A549 (cell line): Measurements from ENCODE around the gene RBP3. TPM values are rescaled to one million over a fixed set of nuclear protein-coding genes. Genes with fewer than 3 reads are reported as not detected.

Source experiments
- ATAC-seq, 2 experiments: fragments of 200-7000 bp in 1 of 2; fragments of >200 bp in 1 of 2; cut with Nextera tagmentation in 1 of 2; cut with Tn5 transposase in 1 of 2; 3 replicates each; pipeline versions ENCODE4 v1.8.0 to v1.9.1; 2018 to 2020; ENCODE audit warnings: mild to moderate bottlenecking in 1 of 2, moderate library complexity in 1 of 2
- CTCF ChIA-PET: fragments of 300-600 bp; sonication (Branson Sonifier 250); formaldehyde crosslinking; extraction: SDS; loops from one replicate; lab custom pipeline; 2021; ENCODE audit warnings: antibody characterized with exemption, inconsistent platforms; lab: Yijun Ruan, JAX
- POLR2A ChIA-PET: fragments of 350-600 bp; formaldehyde crosslinking; extraction: SDS; loops from one replicate; lab custom pipeline; 2021; ENCODE audit warnings: antibody characterized with exemption, inconsistent platforms; lab: Yijun Ruan, JAX
- DNase-seq, 2 experiments: peaks; one replicate each; pipeline versions ENCODE4 v3.0.0 to v3.0.0-alpha.2; 2011 to 2016; ENCODE audit warnings: low read depth in 1 of 2, low spot score in 1 of 2
- FAIRE-seq: peaks from 2 replicates; lab custom pipeline; 2011; peaks lifted over from hg19 to GRCh38; lab: Jason Lieb, UNC
- H3K27ac ChIP-seq, 2 experiments: fragments of >200 bp; sonication (Bioruptor Twin); formaldehyde crosslinking; 3 replicates each; pipeline ENCODE4 v1.5.1; 2016 to 2017
- H3K4me1 ChIP-seq: fragments of >200 bp; sonication (Bioruptor Twin); formaldehyde crosslinking; 3 replicates; pipeline ENCODE4 v1.6.1; 2016
- H3K4me2 ChIP-seq: fragments of >200 bp; sonication (Bioruptor Twin); formaldehyde crosslinking; 3 replicates; pipeline ENCODE4 v1.6.1; 2016
- H3K4me3 ChIP-seq: fragments of >200 bp; sonication (Bioruptor Twin); formaldehyde crosslinking; 3 replicates; pipeline ENCODE4 v1.5.1; 2016
- H3K9me3 ChIP-seq: fragments of >200 bp; sonication (Bioruptor Twin); formaldehyde crosslinking; 3 replicates; pipeline ENCODE4 v1.6.1; 2016
- BCL3 ChIP-seq: fragments of >200 bp; sonication (Bioruptor Twin); formaldehyde crosslinking; IDR thresholded peaks from 3 replicates; pipeline ENCODE4 v1.6.1; 2016
- CTCF ChIP-seq: fragments of >200 bp; sonication (Bioruptor Twin); formaldehyde crosslinking; IDR thresholded peaks from 3 replicates; pipeline ENCODE4 v1.5.1; 2016
- E2F6 ChIP-seq: IDR thresholded peaks from 2 replicates; pipeline ENCODE4 v1.6.1; 2012; ENCODE audit warnings: low read depth, borderline replicate concordance
- EHMT2 ChIP-seq: fragments of 200-600 bp; sonication (generic); IDR thresholded peaks from 2 replicates; pipeline ENCODE4 v1.6.1; 2016; ENCODE audit warnings: antibody characterized with exemption, low read depth, mild to moderate bottlenecking, moderate library complexity
- GATA3 ChIP-seq: IDR thresholded peaks from 2 replicates; pipeline ENCODE4 v1.6.1; 2012; ENCODE audit warnings: borderline replicate concordance
- HDAC2 ChIP-seq: fragments of 200-600 bp; sonication (generic); IDR thresholded peaks from 2 replicates; pipeline ENCODE4 v1.6.1; 2016
- HOXA7 ChIP-seq: fragments of 250-450 bp; sonication (Bioruptor Pico); IDR thresholded peaks from 2 replicates; pipeline ENCODE4 v1.5.0; 2020; ENCODE audit warnings: mild to moderate bottlenecking, moderate library complexity
- HOXB5 ChIP-seq: fragments of 250-450 bp; sonication (Bioruptor Pico); IDR thresholded peaks from 2 replicates; pipeline ENCODE4 v1.5.0; 2020; ENCODE audit warnings: mild to moderate bottlenecking, moderate library complexity
- KDM1A ChIP-seq: fragments of 200-600 bp; sonication (generic); IDR thresholded peaks from 2 replicates; pipeline ENCODE4 v1.6.1; 2016; ENCODE audit warnings: low read depth, mild to moderate bottlenecking
- MAFK ChIP-seq: fragments of 450-650 bp; IDR thresholded peaks from 2 replicates; pipeline ENCODE4 v1.6.1; 2014; ENCODE audit not compliant: partially characterized antibody
- NR3C1 ChIP-seq: fragments of >200 bp; sonication (Bioruptor Twin); formaldehyde crosslinking; IDR thresholded peaks from 3 replicates; pipeline ENCODE4 v1.6.1; 2017
- PHF8 ChIP-seq: fragments of 200-600 bp; sonication (generic); IDR thresholded peaks from 2 replicates; pipeline ENCODE4 v1.6.1; 2016; ENCODE audit warnings: low read depth, mild to moderate bottlenecking, antibody characterized with exemption, moderate library complexity, borderline replicate concordance
- POLR2A ChIP-seq: IDR thresholded peaks from 2 replicates; pipeline ENCODE4 v1.6.1; 2012; ENCODE audit warnings: mild to moderate bottlenecking, low read length
- REST ChIP-seq: fragments of 200-600 bp; sonication (generic); IDR thresholded peaks from 2 replicates; pipeline ENCODE4 v1.6.1; 2016; ENCODE audit warnings: antibody characterized with exemption, mild to moderate bottlenecking, moderate library complexity
- SMC3 ChIP-seq: fragments of >200 bp; sonication (Bioruptor Twin); formaldehyde crosslinking; IDR thresholded peaks from 3 replicates; pipeline ENCODE4 v1.6.1; 2018; ENCODE audit warnings: inconsistent platforms
- TP53 ChIP-seq: fragments of 250-450 bp; sonication (Bioruptor Pico); IDR thresholded peaks from 2 replicates; pipeline ENCODE4 v1.5.0; 2021; ENCODE audit warnings: mild to moderate bottlenecking, moderate library complexity
- USF2 ChIP-seq: fragments of 450-650 bp; IDR thresholded peaks from 2 replicates; pipeline ENCODE4 v1.6.1; 2014; ENCODE audit warnings: antibody characterized with exemption
- ZFP36 ChIP-seq: fragments of 450-650 bp; IDR thresholded peaks from 2 replicates; pipeline ENCODE4 v1.6.1; 2014; ENCODE audit warnings: borderline replicate concordance; ENCODE audit not compliant: partially characterized antibody
- ZSCAN20 ChIP-seq: fragments of 250-450 bp; sonication (Bioruptor Pico); IDR thresholded peaks from 2 replicates; pipeline ENCODE4 v1.8.0; 2022; ENCODE audit warnings: mild to moderate bottlenecking, moderate library complexity
- WGBS: methylation state at CpG from one replicate; pipeline ENCODE4 v1.1.6; 2017; ENCODE audit errors: missing lambda C conversion rate; 5-methylcytosine and 5-hydroxymethylcytosine counted together
- polyA plus RNA-seq, 4 experiments: library from polyadenylated mRNA; depleted of rRNA in 3 of 4; stranded (reverse); fragments of >200 nt; fragmentation: RNase III in 1 of 4; extraction: RNeasy Plus Mini Kit Qiagen cat#74134 plus additional on column Dnase treatment in 1 of 4; gene quantifications; 2 replicates in 3 of 4; 3 replicates in 1 of 4; pipeline ENCODE4 v1.2.3, GENCODE V29; 2011 to 2017

RBP3 gene
- polyA plus RNA-seq, 2 of the 4 experiments (the other 2 are of a cell fraction): not detected

- ATAC-seq: no peak
- no peak for FAIRE-seq
- no peak overlapping the region for H3K4me3 ChIP-seq
- CTCF ChIA-PET: interaction anchor here (1.2 to 8.3 kb wide), 3 partner anchors 9 to 329 kb away, joined by 3 to 68 read pairs (median 4); no protein-coding TSS in a partner anchor
- 51% methylated on average over 8 of the region's 8 CpGs for WGBS
- no peak overlapping the region for H3K27ac ChIP-seq
- TF ChIP-seq PHF8: no peak
- TF ChIP-seq EHMT2: no peak
- TF ChIP-seq REST: no peak
- TF ChIP-seq NR3C1: no peak
- TF ChIP-seq CTCF: no peak
- no peak for TF ChIP-seq BCL3
- TF ChIP-seq POLR2A: no peak
- no peak for TF ChIP-seq E2F6
- TF ChIP-seq MAFK: no peak
- no peak for TF ChIP-seq ZFP36
- TF ChIP-seq ZSCAN20 (CRISPR knock-in tag): no peak
- TF ChIP-seq KDM1A: no peak
- no peak for TF ChIP-seq HOXA7 (CRISPR knock-in tag)
- TF ChIP-seq USF2: no peak
- TF ChIP-seq SMC3: no peak
- TF ChIP-seq GATA3: no peak
- TF ChIP-seq TP53: no peak
- TF ChIP-seq HDAC2: no peak
- TF ChIP-seq HOXB5 (CRISPR knock-in tag): no peak
- H3K4me1 ChIP-seq: no peaks in the 10 kb centered on the region
- H3K4me2 ChIP-seq: no peak overlapping the region
- no peaks in the 10 kb centered on the region for H3K9me3 ChIP-seq
- DNase-seq: no peak
- POLR2A ChIA-PET: no interaction called here
Measured at GRCh38 chr10:47321521-47322195, 26.5 kb upstream of the RBP3 start.
